DOHH2 (cell line): ENCODE results near the gene ADAM11.

ENCODE experiments used
- H3F3A ChIP-seq: fragments of 200-600 bp; sonication (generic), shearing (Covaris generic); 2 replicates; pipeline ENCODE4 v1.6.0; 2016; ENCODE audit warnings: antibody characterized with exemption, mild to moderate bottlenecking; ENCODE audit not compliant: control insufficient read depth, insufficient read depth
- H3K27ac ChIP-seq: fragments of 200-600 bp; sonication (generic); 2 replicates; pipeline ENCODE4 v1.5.1; 2014; ENCODE audit warnings: low read depth, mild to moderate bottlenecking, low read length, moderate library complexity
- H3K27me3 ChIP-seq: fragments of 200-600 bp; sonication (generic); 2 replicates; pipeline ENCODE4 v1.6.1; 2014; ENCODE audit warnings: mild to moderate bottlenecking, low read length, mixed read lengths; ENCODE audit not compliant: control insufficient read depth
- H3K36me3 ChIP-seq: fragments of 200-600 bp; sonication (generic); 2 replicates; pipeline ENCODE4 v1.6.1; 2014; ENCODE audit warnings: mild to moderate bottlenecking, low read length, moderate library complexity, mixed read lengths; ENCODE audit not compliant: control insufficient read depth
- H3K4me1 ChIP-seq: fragments of 200-600 bp; sonication (generic); 2 replicates; pipeline ENCODE4 v1.6.1; 2014; ENCODE audit warnings: mild to moderate bottlenecking, low read length, mixed read lengths; ENCODE audit not compliant: control insufficient read depth
- H3K4me2 ChIP-seq: fragments of 200-600 bp; sonication (generic); 2 replicates; pipeline ENCODE4 v1.6.0; 2014; ENCODE audit warnings: mild to moderate bottlenecking, low read length, moderate library complexity
- H3K4me3 ChIP-seq: fragments of 200-600 bp; sonication (generic); 2 replicates; pipeline ENCODE4 v1.5.1; 2014; ENCODE audit warnings: mild to moderate bottlenecking, low read length, mixed read lengths
- H3K79me2 ChIP-seq: fragments of 200-600 bp; sonication (generic); 2 replicates; pipeline ENCODE4 v1.6.1; 2014; ENCODE audit warnings: mild to moderate bottlenecking, low read length, mixed read lengths; ENCODE audit not compliant: control insufficient read depth
- H3K9me2 ChIP-seq: fragments of 200-600 bp; sonication (generic); replicated peaks from 2 replicates; pipeline ENCODE4 v1.6.1; 2014; ENCODE audit warnings: mild to moderate bottlenecking, low read length, mixed read lengths; ENCODE audit not compliant: control insufficient read depth
- H3K9me3 ChIP-seq: fragments of 200-600 bp; sonication (generic); 2 replicates; pipeline ENCODE4 v1.6.1; 2014; ENCODE audit warnings: antibody characterized with exemption, low read length, mixed read lengths; ENCODE audit not compliant: control insufficient read depth, insufficient read depth
- H4K20me1 ChIP-seq: fragments of 200-600 bp; sonication (generic); 2 replicates; pipeline ENCODE4 v1.6.0; 2014; ENCODE audit warnings: low read depth, mild to moderate bottlenecking, antibody characterized with exemption, low read length, moderate library complexity; ENCODE audit not compliant: control insufficient read depth, insufficient read depth
- EZH2phosphoT487 ChIP-seq: fragments of 200-600 bp; sonication (generic); IDR thresholded peaks from 2 replicates; pipeline ENCODE4 v1.6.1; 2017; ENCODE audit warnings: borderline replicate concordance, mild to moderate bottlenecking, antibody characterized with exemption, low read length, moderate library complexity, mixed read lengths
- TF ChIP-seq, protein P1 (sequence below): fragments of 200-600 bp; sonication (generic); IDR thresholded peaks from one replicate; pipeline ENCODE4 v1.5.1; 2014; ENCODE audit warnings: antibody characterized with exemption, mild to moderate bottlenecking, low read depth, low read length; ENCODE audit not compliant: poor library complexity, severe bottlenecking

ADAM11 gene

DNA sequence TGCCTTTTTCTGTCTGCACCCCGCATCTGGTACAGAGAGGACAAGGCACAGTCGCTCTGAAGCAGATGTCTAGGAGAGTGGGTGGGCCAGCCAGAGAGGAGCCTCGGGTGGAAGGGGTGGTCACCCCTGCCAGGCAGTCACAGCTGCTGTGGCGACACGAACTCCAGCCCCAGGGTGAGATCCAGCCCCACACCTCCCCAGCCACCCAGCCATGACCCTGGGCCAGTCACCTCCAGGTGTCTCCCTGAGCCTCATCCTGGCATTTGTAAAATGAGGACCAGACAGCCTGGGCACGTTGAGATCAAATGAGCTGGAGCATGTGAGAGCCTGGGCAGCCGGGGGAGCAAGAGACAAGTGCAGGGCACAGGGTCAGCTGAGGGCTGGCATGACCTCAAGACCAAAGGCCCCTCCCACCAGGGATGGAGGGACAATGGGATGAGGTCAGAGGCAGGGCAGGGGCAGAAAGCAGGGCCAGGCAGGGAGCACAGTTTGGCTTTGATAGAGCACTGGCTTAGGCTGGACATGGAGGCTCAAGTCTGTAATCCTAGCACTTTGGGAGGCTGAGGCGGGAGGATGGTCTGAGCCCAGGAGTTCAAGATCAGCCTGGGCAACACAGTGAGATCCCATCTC, 7.7 kb downstream of the ADAM11 start:
- Histone ChIP-seq H3K9me2 (no peaks in the 10 kb centered on the region), H3K4me2 (no peak overlapping the region), H3K4me3 (no peak overlapping the region), H3K27ac (no peak overlapping the region), H3K36me3 (no peaks in the 10 kb centered on the region), H4K20me1 (no peaks in the 10 kb centered on the region), H3K9me3 (no peaks in the 10 kb centered on the region), H3F3A (no peaks in the 10 kb centered on the region), H3K4me1 (no peaks in the 10 kb centered on the region), H3K27me3 (peaks cover 8% of the 10 kb centered on the region; the same call in 1 of the 2 replicates), H3K79me2 (no peaks in the 10 kb centered on the region)
- TF ChIP-seq, protein P1, sequence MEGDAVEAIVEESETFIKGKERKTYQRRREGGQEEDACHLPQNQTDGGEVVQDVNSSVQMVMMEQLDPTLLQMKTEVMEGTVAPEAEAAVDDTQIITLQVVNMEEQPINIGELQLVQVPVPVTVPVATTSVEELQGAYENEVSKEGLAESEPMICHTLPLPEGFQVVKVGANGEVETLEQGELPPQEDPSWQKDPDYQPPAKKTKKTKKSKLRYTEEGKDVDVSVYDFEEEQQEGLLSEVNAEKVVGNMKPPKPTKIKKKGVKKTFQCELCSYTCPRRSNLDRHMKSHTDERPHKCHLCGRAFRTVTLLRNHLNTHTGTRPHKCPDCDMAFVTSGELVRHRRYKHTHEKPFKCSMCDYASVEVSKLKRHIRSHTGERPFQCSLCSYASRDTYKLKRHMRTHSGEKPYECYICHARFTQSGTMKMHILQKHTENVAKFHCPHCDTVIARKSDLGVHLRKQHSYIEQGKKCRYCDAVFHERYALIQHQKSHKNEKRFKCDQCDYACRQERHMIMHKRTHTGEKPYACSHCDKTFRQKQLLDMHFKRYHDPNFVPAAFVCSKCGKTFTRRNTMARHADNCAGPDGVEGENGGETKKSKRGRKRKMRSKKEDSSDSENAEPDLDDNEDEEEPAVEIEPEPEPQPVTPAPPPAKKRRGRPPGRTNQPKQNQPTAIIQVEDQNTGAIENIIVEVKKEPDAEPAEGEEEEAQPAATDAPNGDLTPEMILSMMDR: no peak
- no peak for TF ChIP-seq EZH2phosphoT487

- no peaks in the 10 kb centered on the region for H4K20me1 ChIP-seq
- no peaks in the 10 kb centered on the region for H3F3A ChIP-seq
- H3K4me3 ChIP-seq: no peak overlapping the region
- H3K27me3 ChIP-seq: peaks cover 8% of the 10 kb centered on the region; the same call in 1 of the 2 replicates
- no peak overlapping the region for H3K4me2 ChIP-seq
- no peaks in the 10 kb centered on the region for H3K9me2 ChIP-seq
- H3K36me3 ChIP-seq: no peaks in the 10 kb centered on the region
- H3K79me2 ChIP-seq: no peaks in the 10 kb centered on the region
- TF ChIP-seq EZH2phosphoT487: no peak
- no peak overlapping the region for H3K27ac ChIP-seq
- no peaks in the 10 kb centered on the region for H3K9me3 ChIP-seq
- no peaks in the 10 kb centered on the region for H3K4me1 ChIP-seq
These were observed 8.7 kb downstream of the ADAM11 start for GRCh38 chr17:44767493-44767892.

DNA sequence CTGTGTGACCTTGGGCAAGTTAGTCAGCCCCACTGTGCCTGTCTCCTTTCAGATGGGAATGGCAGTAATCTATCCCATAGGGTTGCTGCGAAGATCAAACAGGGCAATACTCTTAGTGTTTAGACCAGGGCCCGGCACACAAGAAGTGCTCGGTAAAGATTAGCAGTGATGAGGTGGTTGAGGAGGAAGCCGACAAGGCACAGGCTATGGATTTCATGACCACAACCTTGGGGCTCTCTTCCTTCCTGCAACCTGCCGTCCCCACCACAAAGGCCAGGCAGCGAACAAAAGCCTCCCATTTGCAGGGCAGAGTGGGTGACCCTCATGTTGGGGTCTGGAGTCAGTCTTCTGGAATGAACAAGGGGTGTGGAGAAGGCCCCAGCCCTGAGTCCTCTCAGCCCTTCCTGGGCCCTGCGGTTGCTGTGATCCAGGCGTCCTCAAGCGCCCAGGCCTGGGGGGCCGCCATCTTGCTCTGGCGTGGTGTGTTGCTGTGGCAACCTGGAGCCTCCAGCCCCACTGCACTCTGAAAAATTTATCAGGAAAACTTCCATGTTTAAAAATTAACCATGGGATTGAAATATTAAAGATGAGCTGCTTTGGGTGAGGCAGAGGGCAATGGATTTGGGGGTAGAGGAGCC, 9.8 kb downstream of the ADAM11 start:
- no peaks in the 10 kb centered on the region for H4K20me1 ChIP-seq
- peaks cover 8% of the 10 kb centered on the region; the same call in 1 of the 2 replicates for H3K27me3 ChIP-seq
- H3K4me2 ChIP-seq: no peak overlapping the region
- no peak overlapping the region for H3K4me3 ChIP-seq
- H3K9me2 ChIP-seq: no peaks in the 10 kb centered on the region
- H3K4me1 ChIP-seq: no peaks in the 10 kb centered on the region
- no peaks in the 10 kb centered on the region for H3K79me2 ChIP-seq
- no peaks in the 10 kb centered on the region for H3K36me3 ChIP-seq
- TF ChIP-seq, protein P1: no peak
- no peak for TF ChIP-seq EZH2phosphoT487
- H3K27ac ChIP-seq: no peak overlapping the region
- no peaks in the 10 kb centered on the region for H3F3A ChIP-seq
- H3K9me3 ChIP-seq: no peaks in the 10 kb centered on the region

- Histone ChIP-seq H3K27me3 (peaks cover 8% of the 10 kb centered on the region; the same call in 1 of the 2 replicates), H3K9me2 (no peaks in the 10 kb centered on the region), H4K20me1 (no peaks in the 10 kb centered on the region), H3K9me3 (no peaks in the 10 kb centered on the region), H3K4me3 (no peak overlapping the region), H3F3A (no peaks in the 10 kb centered on the region), H3K79me2 (no peaks in the 10 kb centered on the region), H3K4me2 (no peak overlapping the region), H3K4me1 (no peaks in the 10 kb centered on the region), H3K36me3 (no peaks in the 10 kb centered on the region), H3K27ac (no peak overlapping the region)
- no peak for TF ChIP-seq EZH2phosphoT487
- TF ChIP-seq, protein P1: no peak
These were observed 10.4 kb downstream of the ADAM11 start for GRCh38 chr17:44769230-44769629.
